ENCODE data around the gene SMARCA4.

DNA sequence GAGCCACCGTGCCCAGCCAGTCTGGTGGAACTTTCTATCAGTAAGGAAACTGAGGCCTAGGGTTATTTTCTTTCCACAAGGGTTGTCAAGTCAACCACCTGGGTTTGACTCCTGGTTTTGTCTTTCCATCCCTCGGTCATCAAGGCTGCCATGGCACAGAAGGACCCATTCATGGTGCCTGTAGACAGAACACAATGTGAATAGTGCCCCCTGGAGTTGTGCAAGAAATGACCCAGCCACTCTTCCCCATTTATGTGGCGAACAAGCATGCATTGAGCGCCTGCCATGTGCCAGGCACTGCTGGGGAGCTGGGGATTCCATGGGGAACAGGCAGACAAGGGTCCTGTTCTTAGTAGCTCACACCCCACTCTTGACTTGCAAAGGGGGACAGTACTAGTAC lies 4.1 kb downstream of the SMARCA4 start:
- TF ChIP-seq, protein P1, sequence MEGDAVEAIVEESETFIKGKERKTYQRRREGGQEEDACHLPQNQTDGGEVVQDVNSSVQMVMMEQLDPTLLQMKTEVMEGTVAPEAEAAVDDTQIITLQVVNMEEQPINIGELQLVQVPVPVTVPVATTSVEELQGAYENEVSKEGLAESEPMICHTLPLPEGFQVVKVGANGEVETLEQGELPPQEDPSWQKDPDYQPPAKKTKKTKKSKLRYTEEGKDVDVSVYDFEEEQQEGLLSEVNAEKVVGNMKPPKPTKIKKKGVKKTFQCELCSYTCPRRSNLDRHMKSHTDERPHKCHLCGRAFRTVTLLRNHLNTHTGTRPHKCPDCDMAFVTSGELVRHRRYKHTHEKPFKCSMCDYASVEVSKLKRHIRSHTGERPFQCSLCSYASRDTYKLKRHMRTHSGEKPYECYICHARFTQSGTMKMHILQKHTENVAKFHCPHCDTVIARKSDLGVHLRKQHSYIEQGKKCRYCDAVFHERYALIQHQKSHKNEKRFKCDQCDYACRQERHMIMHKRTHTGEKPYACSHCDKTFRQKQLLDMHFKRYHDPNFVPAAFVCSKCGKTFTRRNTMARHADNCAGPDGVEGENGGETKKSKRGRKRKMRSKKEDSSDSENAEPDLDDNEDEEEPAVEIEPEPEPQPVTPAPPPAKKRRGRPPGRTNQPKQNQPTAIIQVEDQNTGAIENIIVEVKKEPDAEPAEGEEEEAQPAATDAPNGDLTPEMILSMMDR (IDR thresholded peaks at IDR 0.05): no peak
- no peak for TF ChIP-seq POLR2A (IDR thresholded peaks at IDR 0.05)

Measured in lower leg skin (tissue), 3 donors.